Activated naive CD8-positive, alpha-beta T cell treated with anti-CD3 and anti-CD28 coated beads, Interleukin-2, amount 10 ng/mL, durations not matched to agents 7 days and 5 days (primary cell): ENCODE data around the gene GALT. TPM values are rescaled to one million over a fixed set of nuclear protein-coding genes. Genes with fewer than 3 reads are reported as not detected.

Experiments used
- ATAC-seq: fragments of 150-1000 bp; cut with Tn5 transposase; one replicate; pipeline ENCODE4 v1.10.0; 2021; ENCODE audit warnings: low read depth, moderate library complexity
- POLR2A ChIA-PET: fragments of 350-600 bp; sonication (Branson Sonifier 250); formaldehyde crosslinking; loops from one replicate; lab custom pipeline; 2021; ENCODE audit warnings: antibody characterized with exemption; lab: Charles Lee
- DNase-seq: peaks from one replicate; pipeline ENCODE4 v3.0.0; 2021
- H3K27ac Mint-ChIP-seq: one replicate; pipeline ENCODE4 v1.8.0; 2022; ENCODE audit warnings: mild to moderate bottlenecking, mixed read lengths
- H3K27me3 Mint-ChIP-seq: one replicate; pipeline ENCODE4 v1.8.0; 2022; ENCODE audit warnings: mild to moderate bottlenecking, moderate library complexity, mixed read lengths
- H3K36me3 Mint-ChIP-seq: one replicate; pipeline ENCODE4 v1.8.0; 2021; ENCODE audit warnings: mild to moderate bottlenecking, mixed read lengths
- H3K4me1 Mint-ChIP-seq: one replicate; pipeline ENCODE4 v1.8.0; 2021; ENCODE audit warnings: mixed read lengths
- H3K4me3 Mint-ChIP-seq: one replicate; pipeline ENCODE4 v1.8.0; 2022; ENCODE audit warnings: mild to moderate bottlenecking, moderate library complexity, mixed read lengths
- H3K9me3 Mint-ChIP-seq: one replicate; pipeline ENCODE4 v1.8.0; 2021; ENCODE audit warnings: mixed read lengths
- total RNA-seq, 2 experiments: library from RNA; stranded (reverse); gene quantifications; one replicate each; pipeline ENCODE4 v1.2.3, GENCODE V29; 2021

The GALT gene
- total RNA-seq, 2 experiments from 2014 or later: 119 to 127 TPM

DNA sequence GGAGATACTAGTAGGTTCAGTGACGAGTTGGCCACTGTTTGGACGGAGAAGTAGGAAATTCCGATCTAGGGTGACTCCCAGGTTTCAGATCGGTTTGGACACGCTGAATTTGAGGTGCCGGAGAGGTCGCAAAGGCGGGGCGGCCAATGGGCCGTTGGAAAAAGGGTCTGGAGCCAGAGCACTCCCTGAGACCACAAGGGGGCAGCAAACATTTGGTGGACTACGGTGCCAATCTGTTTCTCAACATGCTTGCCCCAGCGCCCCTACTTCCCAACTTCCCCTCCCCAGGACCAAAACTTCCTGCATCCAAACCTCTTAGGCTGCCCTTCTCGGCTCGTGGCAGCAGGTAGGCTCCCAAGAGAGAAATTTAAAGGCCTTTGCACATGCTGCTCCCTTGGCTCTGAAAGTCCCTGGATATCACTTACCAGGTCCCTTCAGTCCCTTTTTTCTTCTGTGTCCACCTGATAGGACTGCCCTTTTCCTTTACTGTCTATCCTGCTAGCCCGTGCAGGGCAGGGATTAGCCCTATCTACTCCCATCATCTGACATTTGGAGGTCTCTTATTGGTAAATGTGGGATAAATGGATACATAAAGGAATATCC, 33.6 kb upstream of the GALT start:
- Mint-ChIP-seq H3K36me3 (peaks cover 8% of the 10 kb centered on the region), H3K27me3 (no peaks in the 10 kb centered on the region), H3K4me1 (peaks cover 14% of the 10 kb centered on the region), H3K27ac (peak overlapping the region; percentile 92), H3K4me3 (peak overlapping the region; percentile 94), H3K9me3 (no peaks in the 10 kb centered on the region)
- DNase-seq (peak; percentile 69), ATAC-seq (peak; percentile 23)
- POLR2A ChIA-PET: interaction anchor here (0.8 to 8.0 kb wide), 4 partner anchors 7 to 32 kb away, joined by 4 to 75 read pairs (median 12); partner anchors contain the start of genes DCTN3 and SIGMAR1

DNA sequence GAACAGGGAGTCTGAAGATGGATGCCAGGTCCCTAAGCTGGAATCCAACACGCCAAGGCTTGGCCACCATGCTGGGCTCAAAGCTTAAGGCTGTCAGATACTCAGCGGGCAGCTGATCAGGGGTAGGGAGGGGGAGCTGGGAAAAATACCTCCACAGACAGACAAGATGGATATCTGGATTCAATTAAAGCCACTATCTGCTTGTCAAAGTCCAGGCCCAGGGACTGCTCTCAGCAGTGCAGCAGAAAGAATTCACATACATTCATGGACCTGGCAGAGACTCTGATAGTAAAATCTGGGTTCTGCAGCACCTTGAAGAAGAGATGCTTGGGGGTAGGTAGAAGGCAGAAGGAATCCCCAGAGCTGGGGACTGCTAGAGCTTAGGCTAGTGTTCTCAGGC, 31.3 kb upstream of the GALT start:
- POLR2A ChIA-PET: interaction anchor here (0.7 to 8.0 kb wide), 3 partner anchors 21 to 31 kb away, joined by 3 to 75 read pairs (median 3); partner anchors contain the start of genes GALT and SIGMAR1
- Mint-ChIP-seq H3K27me3 (no peaks in the 10 kb centered on the region), H3K36me3 (peaks cover 8% of the 10 kb centered on the region), H3K4me3 (no peak overlapping the region), H3K27ac (no peak overlapping the region), H3K4me1 (peaks cover 22% of the 10 kb centered on the region), H3K9me3 (no peaks in the 10 kb centered on the region)
- no peak for DNase-seq
- no peak for ATAC-seq

DNA sequence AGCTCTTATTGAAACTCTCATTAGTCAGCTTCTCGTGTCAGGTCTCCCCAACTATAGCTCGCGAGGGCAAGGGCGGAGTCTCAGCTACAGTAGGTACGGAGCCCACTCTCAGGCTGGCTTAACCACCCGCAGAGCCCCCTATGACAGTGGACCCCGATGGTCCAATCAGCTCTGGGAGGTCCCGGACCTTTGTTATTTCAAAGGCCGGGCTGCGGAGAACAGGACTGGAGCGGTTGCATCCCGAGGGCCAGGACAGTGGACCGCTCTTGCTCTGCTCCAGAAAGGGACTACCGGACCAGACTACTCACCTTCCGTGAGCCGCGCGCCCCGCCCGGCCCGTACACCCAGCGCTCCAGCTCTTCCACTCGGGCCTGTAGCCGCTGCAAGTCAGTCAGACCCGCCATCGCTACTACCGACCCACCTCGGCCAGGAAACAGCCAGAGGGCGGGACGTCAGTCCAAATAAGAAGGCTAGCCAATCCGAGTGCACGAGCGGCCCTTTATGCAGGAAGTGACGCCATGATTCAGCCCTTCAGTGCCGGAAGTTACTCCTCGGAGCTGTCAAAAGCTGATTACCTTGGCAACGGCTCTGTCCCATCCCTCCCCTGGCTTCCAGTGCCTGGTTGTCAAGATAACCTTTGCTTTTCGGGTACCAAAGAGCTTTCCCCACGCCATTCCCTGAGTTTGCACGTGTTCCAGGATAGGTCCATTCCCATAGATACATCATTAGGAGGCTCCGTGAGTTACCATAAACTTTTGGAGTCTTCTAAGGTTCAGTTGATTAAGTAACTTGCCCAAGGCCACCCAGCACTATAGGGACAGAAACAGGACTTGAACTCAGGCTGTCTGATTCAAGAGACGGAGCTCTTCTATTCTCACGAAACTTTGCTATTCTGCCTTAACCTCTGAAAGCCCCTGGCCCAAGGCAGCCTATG, 26.1 kb upstream of the GALT start, which contains the start of gene DCTN3:
TSS of gene DCTN3 (minus strand) at position 435 of the 934 bp plus-strand sequence. CDS start at position 404, 31 bp downstream.
- H3K27ac Mint-ChIP-seq: peak within 1 kb of the TSS; percentile 83
- H3K27me3 Mint-ChIP-seq: peaks cover 31% of the 10 kb centered on the region
- peak; percentile 98 for ATAC-seq

DNA sequence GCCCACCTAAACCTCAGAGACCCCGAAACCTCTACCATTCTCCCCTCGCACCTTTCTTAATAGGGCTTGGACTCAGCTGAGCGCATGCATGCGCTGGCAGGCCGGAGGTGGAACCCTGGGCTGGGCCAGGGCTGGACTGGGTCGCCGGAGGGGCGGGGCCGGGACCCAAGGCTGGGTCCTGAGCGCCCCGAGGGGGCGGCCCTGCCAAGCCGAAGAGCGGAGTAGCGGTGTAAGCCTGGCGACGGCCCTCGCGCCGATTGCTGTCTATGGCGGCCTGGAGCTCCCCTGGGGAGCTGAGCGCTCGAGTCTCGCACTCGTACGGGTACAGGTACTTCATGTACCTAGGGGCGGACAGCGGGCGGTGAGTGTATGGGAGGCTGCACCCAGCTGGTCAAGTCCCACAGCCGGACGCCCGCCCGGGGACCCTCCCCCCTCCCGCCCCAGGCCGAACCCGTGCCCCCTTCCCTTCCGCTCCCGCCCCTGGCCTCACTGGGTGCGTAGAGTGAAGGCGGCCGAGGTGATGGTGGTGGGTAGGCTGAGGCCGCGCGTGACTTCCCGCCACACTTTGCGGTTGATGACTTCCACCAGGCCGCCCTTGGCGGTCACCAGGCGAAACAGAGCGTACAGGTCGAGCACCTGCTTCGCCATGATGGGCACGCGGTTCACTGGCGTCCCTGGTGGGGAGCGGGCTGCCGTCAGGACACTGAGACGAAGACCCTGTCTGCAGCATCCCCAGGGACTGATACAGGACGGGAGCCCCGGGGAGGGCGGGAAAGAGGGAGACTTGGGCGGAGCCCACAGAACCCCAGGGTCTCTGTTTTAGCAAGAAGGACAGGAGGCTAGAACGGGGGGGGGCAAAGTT, 22.9 kb upstream of the GALT start:
- no peak overlapping the region for H3K27ac Mint-ChIP-seq

More for the DNA sequence above, 26.1 kb upstream of the GALT start, which contains the start of gene DCTN3:
- POLR2A ChIA-PET: interaction anchor here (0.5 to 2.2 kb wide), 11 partner anchors 9 to 451 kb away, joined by 3 to 42 read pairs (median 4); partner anchors contain the start of genes ARID3C, GALT, RPP25L and SIGMAR1
- peak; percentile 83 for DNase-seq
- no peaks in the 10 kb centered on the region for H3K9me3 Mint-ChIP-seq
- peak within 1 kb of the TSS; percentile 94 for H3K4me3 Mint-ChIP-seq
- H3K36me3 Mint-ChIP-seq: peaks cover 10% of the 10 kb centered on the region
- peaks cover 20% of the 10 kb centered on the region for H3K4me1 Mint-ChIP-seq

DNA sequence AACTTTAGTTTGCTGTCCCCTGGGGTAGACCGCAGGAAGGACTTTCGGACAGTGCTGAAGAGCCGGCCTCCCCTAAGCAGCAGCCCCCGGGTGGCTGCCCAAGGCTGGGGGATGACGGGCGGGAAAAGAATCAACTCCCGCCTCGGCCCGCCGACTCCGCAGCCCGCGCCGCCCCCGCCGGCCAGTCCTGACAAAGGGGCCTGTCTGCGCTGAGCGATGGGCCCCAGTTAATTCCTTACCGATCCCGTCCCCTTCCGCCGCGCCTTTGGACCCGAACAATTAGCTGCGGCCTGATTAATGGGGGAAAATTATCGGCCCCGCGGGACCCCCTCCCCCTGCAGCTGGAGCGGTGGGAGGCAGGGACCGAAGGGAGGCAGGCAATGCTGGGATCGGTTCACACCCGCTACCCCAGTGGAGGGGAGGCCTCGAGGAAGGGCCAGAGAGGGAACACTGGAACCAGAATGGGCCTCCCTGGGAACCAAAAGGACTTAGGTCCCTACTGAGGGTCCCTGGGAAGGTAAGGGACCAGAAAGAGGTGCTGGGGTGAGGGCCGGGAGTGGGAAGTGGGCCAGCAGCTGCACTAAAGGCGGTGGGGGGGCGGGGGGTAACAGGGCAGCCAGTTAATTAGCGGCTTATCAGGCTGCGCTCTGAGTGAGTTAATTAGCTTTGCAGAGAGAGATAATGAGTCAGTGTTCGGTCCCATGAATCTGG, 21.8 kb upstream of the GALT start:
- Mint-ChIP-seq H3K9me3 (no peaks in the 10 kb centered on the region), H3K36me3 (peaks cover 2% of the 10 kb centered on the region), H3K27ac (no peak overlapping the region), H3K27me3 (peaks cover 69% of the 10 kb centered on the region), H3K4me3 (no peak overlapping the region), H3K4me1 (peaks cover 23% of the 10 kb centered on the region)
- POLR2A ChIA-PET: no interaction called here
- DNase-seq (no peak), ATAC-seq (no peak)

More for the DNA sequence above, 22.9 kb upstream of the GALT start:
- peak overlapping the region; percentile 19 for H3K4me3 Mint-ChIP-seq
- no peak for ATAC-seq
- peaks cover 64% of the 10 kb centered on the region for H3K27me3 Mint-ChIP-seq
- DNase-seq: peak; percentile 44
- no peaks in the 10 kb centered on the region for H3K9me3 Mint-ChIP-seq
- H3K4me1 Mint-ChIP-seq: peaks cover 25% of the 10 kb centered on the region
- POLR2A ChIA-PET: interaction anchor here (0.8 to 2.1 kb wide), 3 partner anchors 11 to 14 kb away, joined by 5 to 6 read pairs (median 6); partner anchors contain the start of gene SIGMAR1
- peaks cover 2% of the 10 kb centered on the region for H3K36me3 Mint-ChIP-seq

DNA sequence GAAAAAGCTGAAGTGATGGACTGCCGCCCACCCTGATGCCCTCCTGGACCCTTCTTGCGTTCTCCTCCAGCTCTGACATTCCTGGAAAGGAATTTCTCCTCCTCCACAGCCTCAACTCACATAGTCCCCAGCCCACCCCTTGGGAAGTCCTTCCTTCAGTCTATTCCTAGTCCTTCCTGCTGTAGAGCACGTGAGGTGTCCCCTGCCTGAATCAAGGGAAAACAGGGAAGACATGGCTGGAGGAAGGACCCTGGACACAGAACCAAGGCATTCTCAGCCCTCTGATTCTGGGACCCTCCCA, 21.3 kb upstream of the GALT start:
- Mint-ChIP-seq H3K4me3 (no peak overlapping the region), H3K4me1 (peaks cover 20% of the 10 kb centered on the region), H3K36me3 (peaks cover 2% of the 10 kb centered on the region), H3K27me3 (peaks cover 74% of the 10 kb centered on the region), H3K27ac (no peak overlapping the region), H3K9me3 (no peaks in the 10 kb centered on the region)
- ATAC-seq (no peak), DNase-seq (no peak)
- POLR2A ChIA-PET: interaction anchor here (1.3 kb wide), 1 partner anchor 13 kb away, joined by 5 read pairs; the partner anchor contains the start of gene SIGMAR1

DNA sequence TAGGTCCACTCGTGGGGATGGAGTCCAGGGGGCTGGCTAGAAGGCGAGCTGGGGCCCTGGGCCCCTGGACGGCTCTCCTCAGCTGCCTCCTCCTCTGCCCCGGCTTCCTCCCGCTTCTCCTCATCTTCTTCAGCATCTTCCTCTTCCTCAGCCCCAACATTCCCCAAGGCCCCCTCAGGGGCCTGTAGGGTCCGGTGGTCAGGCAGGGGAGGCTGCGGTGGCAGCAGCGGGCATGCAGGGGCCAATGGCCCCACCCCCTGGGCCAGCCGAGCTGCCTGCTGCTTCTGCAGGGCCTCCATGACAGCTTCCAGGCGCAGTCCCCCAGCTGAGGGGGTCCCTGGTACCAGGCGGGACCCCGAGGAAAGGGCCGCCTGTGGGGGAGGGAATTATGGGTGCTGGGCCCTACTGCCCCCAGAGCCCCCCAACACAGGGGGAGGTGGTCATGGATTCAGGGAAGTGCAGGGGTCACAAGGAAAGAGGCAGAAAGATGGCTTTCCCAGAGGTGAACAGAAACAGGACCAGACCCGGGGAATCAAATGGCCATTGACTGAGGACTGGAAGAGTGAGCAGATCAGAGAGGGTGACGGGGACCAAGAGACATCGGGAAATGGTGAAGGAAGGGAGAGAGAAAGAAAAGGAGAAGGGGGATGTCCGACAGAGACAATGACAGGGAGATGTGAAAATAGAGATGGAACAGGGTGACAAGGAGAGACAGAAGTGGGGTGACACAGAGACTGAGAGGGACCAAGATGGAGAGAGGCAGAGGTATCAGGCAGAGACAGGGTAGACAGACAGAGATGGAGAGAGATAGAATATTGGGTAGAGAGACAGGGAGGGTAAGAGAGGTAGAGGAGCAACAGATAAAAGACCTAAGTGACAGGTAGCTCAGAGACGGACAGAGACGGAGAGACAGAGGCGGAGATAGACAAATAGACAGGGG, 18.5 kb upstream of the GALT start:
- POLR2A ChIA-PET: interaction anchor here (1.6 kb wide), 1 partner anchor 8 kb away, joined by 8 read pairs; the partner anchor contains the start of gene DCTN3
- Mint-ChIP-seq H3K27ac (no peak overlapping the region), H3K9me3 (no peaks in the 10 kb centered on the region), H3K27me3 (peaks cover 72% of the 10 kb centered on the region), H3K4me1 (peaks cover 14% of the 10 kb centered on the region), H3K4me3 (peak overlapping the region; percentile 77), H3K36me3 (peaks cover 2% of the 10 kb centered on the region)
- no peak for DNase-seq
- no peak for ATAC-seq

DNA sequence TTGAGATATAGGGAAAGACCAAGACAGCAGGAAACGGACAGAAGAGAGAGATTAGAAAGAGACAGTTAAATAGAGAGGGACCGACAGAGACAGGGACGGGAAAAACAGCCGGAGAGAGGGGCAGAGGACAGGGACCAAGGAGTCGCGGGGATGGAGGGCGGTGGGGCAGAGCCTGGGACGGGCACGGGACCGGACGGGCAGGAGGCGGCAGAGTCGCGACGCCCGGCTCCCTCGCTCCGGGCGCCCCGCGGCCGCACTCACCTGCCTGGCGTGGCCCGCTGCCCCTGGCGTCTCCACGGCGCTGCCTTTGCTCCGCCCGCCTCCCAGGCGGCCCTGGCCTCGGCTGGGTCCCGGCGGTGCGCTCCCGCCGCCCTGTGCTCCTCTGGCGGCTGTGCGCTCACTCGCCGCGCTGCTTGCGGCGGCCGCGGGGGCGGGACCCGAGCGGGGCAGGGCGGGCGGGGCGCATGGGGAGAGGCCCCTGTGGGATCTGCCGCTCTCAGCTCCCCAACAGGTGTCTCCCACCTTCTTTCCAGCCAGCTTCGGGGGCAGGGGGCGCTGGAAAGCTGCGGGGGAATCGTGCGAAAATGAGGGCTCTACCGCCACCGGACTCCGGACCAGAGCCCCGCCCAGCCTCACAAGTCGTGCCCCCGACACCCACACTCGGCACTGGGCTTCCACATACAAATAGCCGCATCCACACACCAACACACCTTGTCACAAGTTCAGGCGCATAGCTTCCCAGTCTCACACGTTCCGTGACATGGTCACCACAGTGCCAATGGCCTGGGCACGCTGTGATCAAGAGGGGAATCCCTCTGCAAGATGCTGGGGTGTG, 17.6 kb upstream of the GALT start, which contains the start of gene ARID3C:
TSS of gene ARID3C (minus strand) at position 411 of the 835 bp plus-strand sequence. CDS start 1,052 bp downstream, outside the sequence.
- POLR2A ChIA-PET: interaction anchor here (1.3 to 1.6 kb wide), 2 partner anchors 9 kb away, joined by 3 to 8 read pairs; partner anchors contain the start of genes DCTN3 and SIGMAR1
- ATAC-seq (peak; percentile 71), DNase-seq (peak; percentile 56)
- H3K27me3 Mint-ChIP-seq: peaks cover 65% of the 10 kb centered on the region
- no peaks in the 10 kb centered on the region for H3K36me3 Mint-ChIP-seq
- H3K4me3 Mint-ChIP-seq: peak within 1 kb of the TSS; percentile 77
- H3K9me3 Mint-ChIP-seq: no peaks in the 10 kb centered on the region
- H3K4me1 Mint-ChIP-seq: peaks cover 12% of the 10 kb centered on the region
- H3K27ac Mint-ChIP-seq: no peak within 1 kb of the TSS

DNA sequence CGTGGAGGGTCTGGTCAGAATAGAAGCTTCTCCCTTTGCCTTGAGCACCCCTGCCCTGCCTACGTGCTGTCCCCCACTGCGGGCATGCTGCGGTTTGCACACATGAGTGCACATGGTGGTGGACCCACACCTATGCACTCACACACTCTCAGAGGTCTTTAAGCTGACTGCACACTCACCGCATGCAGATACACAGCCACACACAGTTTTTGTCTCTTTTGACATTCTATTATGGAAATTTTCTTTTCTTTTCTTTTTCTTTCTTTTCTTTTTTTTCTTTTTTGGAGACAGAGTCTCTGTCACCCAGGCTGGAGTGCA, 17.0 kb upstream of the GALT start:
- Mint-ChIP-seq H3K27me3 (peaks cover 60% of the 10 kb centered on the region), H3K4me3 (peak overlapping the region; percentile 68), H3K9me3 (no peaks in the 10 kb centered on the region), H3K4me1 (peaks cover 13% of the 10 kb centered on the region), H3K36me3 (no peaks in the 10 kb centered on the region), H3K27ac (no peak overlapping the region)
- no peak for ATAC-seq
- POLR2A ChIA-PET: interaction anchor here (1.3 to 1.6 kb wide), 2 partner anchors 9 kb away, joined by 3 to 8 read pairs; partner anchors contain the start of genes DCTN3 and SIGMAR1
- DNase-seq: no peak

DNA sequence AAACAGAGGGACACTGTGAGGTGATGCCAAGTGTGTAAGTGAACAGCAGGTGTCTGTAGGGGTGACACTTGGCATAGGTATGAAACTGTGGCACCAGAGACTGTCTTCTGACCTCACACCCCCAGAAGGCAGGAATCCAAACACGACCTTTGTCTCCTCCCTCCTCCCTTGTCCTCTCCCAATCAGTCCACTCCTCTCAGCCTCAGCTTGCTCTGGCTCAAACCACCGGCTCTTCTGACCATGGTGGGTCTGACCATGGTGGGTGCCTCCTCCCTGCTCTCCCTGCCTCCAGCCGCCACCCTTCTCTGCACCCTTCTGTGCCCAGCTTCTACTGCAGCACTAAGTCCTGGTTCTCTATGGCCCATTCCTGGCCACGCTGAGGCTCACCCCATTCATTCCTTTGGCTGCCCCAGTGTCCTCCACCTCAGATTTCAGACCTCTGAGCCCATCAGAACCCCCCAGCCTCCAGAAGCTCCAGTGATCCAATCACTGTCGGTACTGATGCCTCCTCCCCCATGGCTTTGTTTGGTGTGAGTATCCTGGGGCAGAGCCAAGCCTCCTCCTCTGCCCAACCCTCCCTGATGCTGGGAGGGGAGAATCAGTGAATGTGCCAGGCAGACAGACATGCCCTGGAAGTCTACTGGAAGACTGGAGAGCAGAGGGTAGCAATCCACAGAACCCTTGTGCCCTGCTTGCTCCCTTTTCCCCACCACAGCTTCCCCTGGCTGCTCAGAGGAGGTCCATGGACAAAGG, 15.9 kb upstream of the GALT start:
- no peak for DNase-seq
- H3K27ac Mint-ChIP-seq: no peak overlapping the region
- H3K27me3 Mint-ChIP-seq: peaks cover 51% of the 10 kb centered on the region
- POLR2A ChIA-PET: no interaction called here
- no peak overlapping the region for H3K4me3 Mint-ChIP-seq
- peaks cover 21% of the 10 kb centered on the region for H3K4me1 Mint-ChIP-seq
- no peak for ATAC-seq
- no peaks in the 10 kb centered on the region for H3K9me3 Mint-ChIP-seq
- peaks cover 2% of the 10 kb centered on the region for H3K36me3 Mint-ChIP-seq
